ENCODE data around the gene AKT1S1.

- TF ChIP-seq, protein P1, sequence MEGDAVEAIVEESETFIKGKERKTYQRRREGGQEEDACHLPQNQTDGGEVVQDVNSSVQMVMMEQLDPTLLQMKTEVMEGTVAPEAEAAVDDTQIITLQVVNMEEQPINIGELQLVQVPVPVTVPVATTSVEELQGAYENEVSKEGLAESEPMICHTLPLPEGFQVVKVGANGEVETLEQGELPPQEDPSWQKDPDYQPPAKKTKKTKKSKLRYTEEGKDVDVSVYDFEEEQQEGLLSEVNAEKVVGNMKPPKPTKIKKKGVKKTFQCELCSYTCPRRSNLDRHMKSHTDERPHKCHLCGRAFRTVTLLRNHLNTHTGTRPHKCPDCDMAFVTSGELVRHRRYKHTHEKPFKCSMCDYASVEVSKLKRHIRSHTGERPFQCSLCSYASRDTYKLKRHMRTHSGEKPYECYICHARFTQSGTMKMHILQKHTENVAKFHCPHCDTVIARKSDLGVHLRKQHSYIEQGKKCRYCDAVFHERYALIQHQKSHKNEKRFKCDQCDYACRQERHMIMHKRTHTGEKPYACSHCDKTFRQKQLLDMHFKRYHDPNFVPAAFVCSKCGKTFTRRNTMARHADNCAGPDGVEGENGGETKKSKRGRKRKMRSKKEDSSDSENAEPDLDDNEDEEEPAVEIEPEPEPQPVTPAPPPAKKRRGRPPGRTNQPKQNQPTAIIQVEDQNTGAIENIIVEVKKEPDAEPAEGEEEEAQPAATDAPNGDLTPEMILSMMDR (conservative IDR thresholded peaks at IDR 0.05; ENCODE audit: low read depth, low read length): no peak
- no peak for TF ChIP-seq EZH2 (IDR thresholded peaks at IDR 0.05; ENCODE audit: low read length, unreplicated experiment)
These were observed at the start of gene AKT1S1, which contains the start of gene TBC1D17 for GRCh38 chr19:49877020-49877878.

Data from PC-3 (cell line).